CD4-positive, alpha-beta T cell (primary cell): ENCODE measurements around the gene DNMT3A. TPM values are rescaled to one million over a fixed set of nuclear protein-coding genes. Genes with fewer than 3 reads are reported as not detected.

Experiments used
- ATAC-seq: fragments of 200-7000 bp; cut with Tn5 transposase; one replicate; pipeline ENCODE4 v1.10.0; 2022; ENCODE audit warnings: mild to moderate bottlenecking; ENCODE audit not compliant: poor library complexity
- CTCF ChIA-PET: fragments of 350-600 bp; sonication (Branson Sonifier 250); formaldehyde crosslinking; loops from one replicate; lab custom pipeline; 2021; ENCODE audit warnings: antibody characterized with exemption, inconsistent platforms; lab: Charles Lee
- POLR2A ChIA-PET: fragments of 350-600 bp; sonication (Branson Sonifier 250); formaldehyde crosslinking; loops from one replicate; lab custom pipeline; 2021; ENCODE audit warnings: antibody characterized with exemption, inconsistent platforms; lab: Charles Lee
- DNase-seq, 14 experiments: peaks; one replicate each; pipeline ENCODE4 v3.0.0-alpha.2; 2013 to 2020; ENCODE audit warnings: mixed read lengths in 2 of 14
- H3K27ac ChIP-seq, 2 donors: one replicate each; pipeline versions ENCODE4 v1.5.1 to v1.7.0; 2013; ENCODE audit warnings: low read length in 2 of 2, low read depth in 1 of 2, mild to moderate bottlenecking in 1 of 2
- H3K27me3 ChIP-seq, 2 experiments: 1 replicate in 1 of 2; 2 replicates in 1 of 2; pipeline versions ENCODE4 v1.6.1 to v1.7.0; 2013; ENCODE audit warnings: low read length in 2 of 2, control low read depth in 1 of 2, mild to moderate bottlenecking in 1 of 2, moderate library complexity in 1 of 2; ENCODE audit not compliant: insufficient read depth in 2 of 2, control insufficient read depth in 1 of 2
- H3K36me3 ChIP-seq: one replicate; pipeline ENCODE4 v1.6.1; 2013; ENCODE audit warnings: low read length, control low read depth; ENCODE audit not compliant: insufficient read depth
- H3K4me1 ChIP-seq: one replicate; pipeline ENCODE4 v1.6.1; 2013; ENCODE audit warnings: low read length, control low read depth; ENCODE audit not compliant: insufficient read depth
- H3K4me3 ChIP-seq: one replicate; pipeline ENCODE4 v1.5.1; 2013; ENCODE audit warnings: mild to moderate bottlenecking, low read length, moderate library complexity
- H3K9me3 ChIP-seq, 2 experiments: 1 replicate in 1 of 2; 2 replicates in 1 of 2; pipeline versions ENCODE4 v1.6.1 to v1.7.0; 2013; ENCODE audit warnings: low read length in 2 of 2, mild to moderate bottlenecking in 2 of 2, control low read depth in 1 of 2, moderate library complexity in 1 of 2; ENCODE audit not compliant: control insufficient read depth in 1 of 2, insufficient read depth in 1 of 2
- H3K27ac Mint-ChIP-seq: one replicate; pipeline ENCODE4 v1.8.0; 2020; ENCODE audit warnings: mixed read lengths
- H3K27me3 Mint-ChIP-seq: one replicate; pipeline ENCODE4 v1.8.0; 2021; ENCODE audit warnings: mixed read lengths
- H3K36me3 Mint-ChIP-seq: one replicate; pipeline ENCODE4 v1.8.0; 2021; ENCODE audit warnings: low read depth, mixed read lengths
- H3K4me1 Mint-ChIP-seq: one replicate; pipeline ENCODE4 v1.8.0; 2021; ENCODE audit warnings: low read depth, mixed read lengths
- H3K4me3 Mint-ChIP-seq: one replicate; pipeline ENCODE4 v1.8.0; 2020; ENCODE audit warnings: mild to moderate bottlenecking, mixed read lengths
- H3K9me3 Mint-ChIP-seq: one replicate; pipeline ENCODE4 v1.8.0; 2020; ENCODE audit warnings: mixed read lengths
- CTCF ChIP-seq: fragments of 200-600 bp; IDR thresholded peaks from one replicate; pipeline ENCODE4 v1.8.0; 2022; ENCODE audit warnings: antibody characterized with exemption, mild to moderate bottlenecking
- intact Hi-C, 2 experiments: fragments of 100-400 bp; cut with DNase I in 1 of 2; cut with micrococcal nuclease in 1 of 2; formaldehyde crosslinking; loops; one replicate each; pipeline versions ENCODE4 v1.15.1 to v1.9.0; 2023 to 2025; cut with DNase I, micrococcal nuclease
- total RNA-seq, 174 experiments: library from RNA in 2 of 174; stranded (reverse) in 2 of 174; gene quantifications; one replicate each; pipeline ENCODE4 v1.2.3 and lab custom pipeline; 2021 to 2026

Gene DNMT3A
- total RNA-seq, 2 experiments from 2014 or later: 57.1 to 62.1 TPM

- DNase-seq (peak in 2 of 14 experiments; percentile 39 to 46), ATAC-seq (no peak)
- Mint-ChIP-seq H3K4me3 (peak overlapping the region; percentile 49), H3K27ac (peak overlapping the region; percentile 86), H3K36me3 (peaks cover 18% of the 10 kb centered on the region), H3K27me3 (no peaks in the 10 kb centered on the region), H3K4me1 (peaks cover 64% of the 10 kb centered on the region), H3K9me3 (no peaks in the 10 kb centered on the region)
- Histone ChIP-seq H3K36me3 (peaks cover 22% of the 10 kb centered on the region), H3K4me3 (no peak overlapping the region), H3K27ac (peak overlapping the region; percentile 77 to 84), H3K4me1 (peaks cover 59% of the 10 kb centered on the region), H3K9me3 (no peaks in the 10 kb centered on the region), H3K27me3 (no peaks in the 10 kb centered on the region)
- ChIA-PET POLR2A (interaction anchor here (0.7 to 1.9 kb wide), 4 partner anchors 12 to 65 kb away, joined by 3 to 8 read pairs (median 6); no protein-coding TSS in a partner anchor), CTCF (interaction anchor here (2.5 kb wide), 1 partner anchor 46 kb away, joined by 11 read pairs; no protein-coding TSS in a partner anchor)
- TF ChIP-seq CTCF: no peak
- intact Hi-C loops: loop anchor here in 1 of 2 experiments (10.0 kb wide), 1 partner anchor 61 kb away; no protein-coding TSS in a partner anchor
These were observed 25.6 kb downstream of the DNMT3A start for GRCh38 chr2:25316101-25316500.

GRCh38 chr2:25315316-25315680, 26.4 kb downstream of the DNMT3A start:
- Mint-ChIP-seq H3K36me3 (peaks cover 24% of the 10 kb centered on the region), H3K27me3 (no peaks in the 10 kb centered on the region), H3K9me3 (no peaks in the 10 kb centered on the region), H3K27ac (peak overlapping the region; percentile 86), H3K4me1 (peaks cover 67% of the 10 kb centered on the region), H3K4me3 (no peak overlapping the region)
- CTCF ChIA-PET: interaction anchor here (1.1 to 3.0 kb wide), 5 partner anchors 10 to 385 kb away, joined by 3 to 11 read pairs (median 8); no protein-coding TSS in a partner anchor
- no peaks in the 10 kb centered on the region for H3K27me3 ChIP-seq
- POLR2A ChIA-PET: interaction anchor here (1.6 to 3.9 kb wide), 8 partner anchors 9 to 64 kb away, joined by 8 to 37 read pairs (median 11); no protein-coding TSS in a partner anchor
- H3K27ac ChIP-seq: peak overlapping the region; percentile 77 to 84
- peaks cover 66% of the 10 kb centered on the region for H3K4me1 ChIP-seq
- DNase-seq: no peak
- no peak overlapping the region for H3K4me3 ChIP-seq
- ATAC-seq: no peak
- H3K9me3 ChIP-seq: no peaks in the 10 kb centered on the region
- peaks cover 22% of the 10 kb centered on the region for H3K36me3 ChIP-seq
- intact Hi-C loops: loop anchor here (2.0 to 10.0 kb wide), 2 partner anchors 24 to 60 kb away; no protein-coding TSS in a partner anchor
- TF ChIP-seq CTCF: no peak

- CTCF ChIA-PET: interaction anchor here (0.8 to 3.0 kb wide), 7 partner anchors 10 to 385 kb away, joined by 3 to 11 read pairs (median 4); no protein-coding TSS in a partner anchor
These were observed 27.0 kb downstream of the DNMT3A start for GRCh38 chr2:25314514-25315315.

More at GRCh38 chr2:25314514-25315315, 27.0 kb downstream of the DNMT3A start:
- Histone ChIP-seq H3K27me3 (no peaks in the 10 kb centered on the region), H3K4me3 (peak overlapping the region; percentile 50), H3K9me3 (no peaks in the 10 kb centered on the region), H3K27ac (peak overlapping the region; percentile 77 to 84), H3K4me1 (peaks cover 71% of the 10 kb centered on the region), H3K36me3 (peaks cover 22% of the 10 kb centered on the region)
- no peaks in the 10 kb centered on the region for H3K9me3 Mint-ChIP-seq
- DNase-seq (peak; percentile 35 to 79 (median 61)), ATAC-seq (peak; percentile 87)
- intact Hi-C loops: loop anchor here (2.0 to 10.0 kb wide), 4 partner anchors 24 to 63 kb away; no protein-coding TSS in a partner anchor
- TF ChIP-seq CTCF: no peak
- peak overlapping the region; percentile 90 for H3K27ac Mint-ChIP-seq
- peak overlapping the region; percentile 70 for H3K4me3 Mint-ChIP-seq
- H3K27me3 Mint-ChIP-seq: no peaks in the 10 kb centered on the region
- POLR2A ChIA-PET: interaction anchor here (0.7 to 3.9 kb wide), 14 partner anchors 9 to 63 kb away, joined by 3 to 37 read pairs (median 8); no protein-coding TSS in a partner anchor
- peaks cover 26% of the 10 kb centered on the region for H3K36me3 Mint-ChIP-seq
- peaks cover 69% of the 10 kb centered on the region for H3K4me1 Mint-ChIP-seq
